Panc1 (cell line): Measurements from ENCODE around the gene SLC24A4. TPM values are rescaled to one million over a fixed set of nuclear protein-coding genes. Genes with fewer than 3 reads are reported as not detected.

Source experiments
- ATAC-seq: fragments of 200-7000 bp; cut with Tn5 transposase; 2 replicates; pipeline ENCODE4 v1.9.1; 2020; ENCODE audit warnings: mild to moderate bottlenecking, moderate library complexity
- BruUV-seq: library from RNA; stranded (reverse); fragments of 400-500 nt; replicated peaks from 2 replicates; lab custom pipeline; 2021; lab: Mats Ljungman, UMichigan
- CTCF ChIA-PET: fragments of 300-600 bp; sonication (Branson Sonifier 250); formaldehyde crosslinking; loops from one replicate; lab custom pipeline; 2022; ENCODE audit warnings: antibody characterized with exemption; lab: Charles Lee
- POLR2A ChIA-PET: fragments of 300-600 bp; sonication (Branson Sonifier 250); formaldehyde crosslinking; loops from one replicate; lab custom pipeline; 2022; ENCODE audit warnings: antibody characterized with exemption; lab: Charles Lee
- DNase-seq: peaks from one replicate; pipeline ENCODE4 v3.0.0-alpha.2; 2010; ENCODE audit warnings: low read depth, low spot score
- H3K27ac ChIP-seq: 2 replicates; pipeline ENCODE4 v1.5.1; 2011; ENCODE audit warnings: mild to moderate bottlenecking, low read length, inconsistent platforms
- H3K27me3 ChIP-seq: fragments of 200-500 bp; sonication (Bioruptor generic); 2 replicates; pipeline ENCODE4 v1.6.0; 2014; ENCODE audit warnings: low read length, inconsistent platforms; ENCODE audit not compliant: control insufficient read depth, insufficient read depth
- H3K36me3 ChIP-seq: fragments of 200-500 bp; sonication (Bioruptor generic); 2 replicates; pipeline ENCODE4 v1.5.1; 2014; ENCODE audit warnings: inconsistent platforms, mild to moderate bottlenecking, low read length, moderate library complexity; ENCODE audit not compliant: control insufficient read depth, insufficient read depth
- H3K4me1 ChIP-seq: 2 replicates; pipeline ENCODE4 v1.5.1; 2011; ENCODE audit warnings: inconsistent platforms, mild to moderate bottlenecking, low read length, moderate library complexity; ENCODE audit not compliant: control insufficient read depth, insufficient read depth
- H3K4me3 ChIP-seq, 2 experiments: 2 replicates each; pipeline ENCODE4 v1.5.1; 2011 to 2012; ENCODE audit warnings: low read depth in 2 of 2, low read length in 2 of 2, mild to moderate bottlenecking in 2 of 2, inconsistent platforms in 1 of 2, moderate library complexity in 1 of 2
- H3K9me3 ChIP-seq: fragments of 200-500 bp; sonication (Bioruptor generic); 2 replicates; pipeline ENCODE4 v1.5.1; 2014; ENCODE audit warnings: low read depth, mild to moderate bottlenecking, inconsistent platforms, low read length, moderate library complexity; ENCODE audit not compliant: control insufficient read depth, insufficient read depth
- CTCF ChIP-seq: fragments of 450-650 bp; IDR thresholded peaks from 2 replicates; pipeline ENCODE4 v1.5.1; 2017; ENCODE audit warnings: mild to moderate bottlenecking
- POLR2AphosphoS5 ChIP-seq: IDR thresholded peaks from 2 replicates; pipeline ENCODE4 v1.6.1; 2012; ENCODE audit warnings: mild to moderate bottlenecking, low read depth, low read length, moderate library complexity
- REST ChIP-seq, 2 experiments: IDR thresholded peaks; 2 replicates each; pipeline ENCODE4 v1.6.1; 2011 to 2012; ENCODE audit warnings: low read depth in 2 of 2, control low read depth in 1 of 2, low read length in 1 of 2, mild to moderate bottlenecking in 1 of 2, moderate library complexity in 1 of 2; ENCODE audit not compliant: insufficient read depth in 1 of 2
- SIN3A ChIP-seq: IDR thresholded peaks from 2 replicates; pipeline ENCODE4 v1.6.1; 2012; ENCODE audit warnings: low read depth, mild to moderate bottlenecking, low read length, moderate library complexity, borderline replicate concordance; ENCODE audit not compliant: insufficient read depth
- TCF7L2 ChIP-seq: IDR thresholded peaks from 2 replicates; pipeline ENCODE4 v1.6.1; 2011; ENCODE audit warnings: mild to moderate bottlenecking, low read depth, low read length, inconsistent platforms
- in situ Hi-C: cut with HindIII; loops from 2 replicates; pipeline ENCODE4 v1.10.0; 2016; ENCODE audit warnings: low sequenced_read_pairs, low pct_unique_long_range_greater_than_20kb
- intact Hi-C: fragments of 100-400 bp; cut with micrococcal nuclease; formaldehyde crosslinking; loops from one replicate; pipeline ENCODE4 v1.10.0; 2022; ENCODE audit not compliant: unreplicated experiment
- total RNA-seq: library from RNA; stranded (reverse); gene quantifications from one replicate; pipeline ENCODE4 v1.2.1, GENCODE V29; 2021; ENCODE audit not compliant: unreplicated experiment

Gene SLC24A4
- total RNA-seq, 1 experiment from 2014 or later: not detected

GRCh38 chr14:92404018-92404417 lies 81.1 kb downstream of the SLC24A4 start:
- CTCF ChIA-PET: no interaction called here
- intact Hi-C loops: no loop called here
- POLR2A ChIA-PET: no interaction called here
- H3K36me3 ChIP-seq: no peaks in the 10 kb centered on the region
- in situ Hi-C loops: no loop called here
- no peak overlapping the region for H3K27ac ChIP-seq
- no peak for ATAC-seq
- H3K4me1 ChIP-seq: no peaks in the 10 kb centered on the region
- H3K27me3 ChIP-seq: no peaks in the 10 kb centered on the region
- H3K9me3 ChIP-seq: no peaks in the 10 kb centered on the region
- BruUV-seq: no TSS peak
- no peak for TF ChIP-seq SIN3A
- no peak for TF ChIP-seq REST (IDR thresholded peaks at IDR 0.05; ENCODE audit: insufficient read depth in 1 of 2, low read depth in 2 of 2, low read length in 1 of 2)
- no peak for TF ChIP-seq CTCF
- no peak for TF ChIP-seq POLR2AphosphoS5
- TF ChIP-seq TCF7L2: no peak
- no peak for DNase-seq
- H3K4me3 ChIP-seq: no peak overlapping the region

- in situ Hi-C loops: no loop called here
- no peaks in the 10 kb centered on the region for H3K27me3 ChIP-seq
- no peak overlapping the region for H3K27ac ChIP-seq
- no peaks in the 10 kb centered on the region for H3K36me3 ChIP-seq
- POLR2A ChIA-PET: no interaction called here
- CTCF ChIA-PET: no interaction called here
- no peak for TF ChIP-seq POLR2AphosphoS5
- TF ChIP-seq CTCF: no peak
- no peak for TF ChIP-seq SIN3A
- TF ChIP-seq REST (IDR thresholded peaks at IDR 0.05; ENCODE audit: insufficient read depth in 1 of 2, low read depth in 2 of 2, low read length in 1 of 2): no peak
- TF ChIP-seq TCF7L2: no peak
- BruUV-seq: no TSS peak
- H3K4me1 ChIP-seq: no peaks in the 10 kb centered on the region
- no peaks in the 10 kb centered on the region for H3K9me3 ChIP-seq
- intact Hi-C loops: no loop called here
- ATAC-seq: no peak
- no peak for DNase-seq
- no peak overlapping the region for H3K4me3 ChIP-seq
Observed at GRCh38 chr14:92404421-92404820, 81.5 kb downstream of the SLC24A4 start.
